DND-41 (cell line): ENCODE measurements around the gene APLF.
"Not testable (repeated sequence)": the region's sequence is repeated elsewhere in the genome, so short reads cannot be mapped to it uniquely, and the experiment has no call there.

Experiments
- EZH2 ChIP-seq: IDR thresholded peaks from 3 replicates; pipeline ENCODE4 v1.6.1; 2012; ENCODE audit warnings: borderline replicate concordance, low read depth, mild to moderate bottlenecking, moderate library complexity, low read length, inconsistent platforms; ENCODE audit not compliant: severe bottlenecking
- TF ChIP-seq, protein P1 (sequence below): IDR thresholded peaks from 2 replicates; pipeline ENCODE4 v1.5.1; 2012; ENCODE audit warnings: borderline replicate concordance, low read length, moderate library complexity, mild to moderate bottlenecking; ENCODE audit not compliant: poor library complexity, severe bottlenecking; ENCODE audit errors: extremely low read depth

DNA sequence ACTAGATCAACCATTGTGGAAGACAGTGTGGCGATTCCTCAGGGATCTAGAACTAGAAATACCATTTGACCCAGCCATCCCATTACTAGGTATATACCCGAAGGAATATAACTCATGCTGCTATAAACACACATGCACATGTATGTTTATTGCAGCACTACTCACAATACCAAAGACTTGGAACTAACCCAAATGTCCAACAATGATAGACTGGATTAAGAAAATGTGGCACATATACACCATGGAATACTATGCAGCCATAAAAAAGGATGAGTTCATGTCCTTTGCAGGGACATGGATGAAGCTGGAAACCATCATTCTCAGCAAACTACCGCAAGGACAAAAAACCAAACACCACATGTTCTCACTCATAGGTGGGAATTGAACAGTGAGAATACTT lies 133.1 kb downstream of the APLF start:
- TF ChIP-seq EZH2: not testable (repeated sequence)
- TF ChIP-seq, protein P1, sequence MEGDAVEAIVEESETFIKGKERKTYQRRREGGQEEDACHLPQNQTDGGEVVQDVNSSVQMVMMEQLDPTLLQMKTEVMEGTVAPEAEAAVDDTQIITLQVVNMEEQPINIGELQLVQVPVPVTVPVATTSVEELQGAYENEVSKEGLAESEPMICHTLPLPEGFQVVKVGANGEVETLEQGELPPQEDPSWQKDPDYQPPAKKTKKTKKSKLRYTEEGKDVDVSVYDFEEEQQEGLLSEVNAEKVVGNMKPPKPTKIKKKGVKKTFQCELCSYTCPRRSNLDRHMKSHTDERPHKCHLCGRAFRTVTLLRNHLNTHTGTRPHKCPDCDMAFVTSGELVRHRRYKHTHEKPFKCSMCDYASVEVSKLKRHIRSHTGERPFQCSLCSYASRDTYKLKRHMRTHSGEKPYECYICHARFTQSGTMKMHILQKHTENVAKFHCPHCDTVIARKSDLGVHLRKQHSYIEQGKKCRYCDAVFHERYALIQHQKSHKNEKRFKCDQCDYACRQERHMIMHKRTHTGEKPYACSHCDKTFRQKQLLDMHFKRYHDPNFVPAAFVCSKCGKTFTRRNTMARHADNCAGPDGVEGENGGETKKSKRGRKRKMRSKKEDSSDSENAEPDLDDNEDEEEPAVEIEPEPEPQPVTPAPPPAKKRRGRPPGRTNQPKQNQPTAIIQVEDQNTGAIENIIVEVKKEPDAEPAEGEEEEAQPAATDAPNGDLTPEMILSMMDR: not testable (repeated sequence)
